ENCODE measurements around the gene ZNF92.
"Not testable (repeated sequence)": the region's sequence is repeated elsewhere in the genome, so short reads cannot be mapped to it uniquely, and the experiment has no call there.

The ZNF92 gene

GRCh38 chr7:65387891-65388290, 14.2 kb downstream of the ZNF92 start:
- Histone ChIP-seq H3K36me3 (ENCODE audit: control insufficient read depth, insufficient read depth, low read length) (no peaks in the 10 kb centered on the region), H3K4me1 (ENCODE audit: control insufficient read depth, insufficient read depth, low read length) (no peaks in the 10 kb centered on the region), H3K4me3 (ENCODE audit: low read length) (no peak overlapping the region), H3K27me3 (ENCODE audit: control insufficient read depth, insufficient read depth, low read length) (no peaks in the 10 kb centered on the region), H3K9me3 (ENCODE audit: control insufficient read depth, low read length) (no peaks in the 10 kb centered on the region), H3K9ac (ENCODE audit: low read length) (no peak overlapping the region)

GRCh38 chr7:65390588-65390987, 16.9 kb downstream of the ZNF92 start:
- H3K9ac ChIP-seq (ENCODE audit: low read length) = no peak overlapping the region
- no peak overlapping the region for H3K4me3 ChIP-seq (ENCODE audit: low read length)
- no peaks in the 10 kb centered on the region for H3K9me3 ChIP-seq (ENCODE audit: control insufficient read depth, low read length)
- no peaks in the 10 kb centered on the region for H3K4me1 ChIP-seq (ENCODE audit: control insufficient read depth, insufficient read depth, low read length)
- no peaks in the 10 kb centered on the region for H3K27me3 ChIP-seq (ENCODE audit: control insufficient read depth, insufficient read depth, low read length)
- H3K36me3 ChIP-seq (ENCODE audit: control insufficient read depth, insufficient read depth, low read length) = no peaks in the 10 kb centered on the region

GRCh38 chr7:65397730-65398142, 24.1 kb downstream of the ZNF92 start:
- no peak overlapping the region for H3K4me3 ChIP-seq (ENCODE audit: low read length)
- no peak overlapping the region for H3K9ac ChIP-seq (ENCODE audit: low read length)
- no peaks in the 10 kb centered on the region for H3K4me1 ChIP-seq (ENCODE audit: control insufficient read depth, insufficient read depth, low read length)
- H3K36me3 ChIP-seq (ENCODE audit: control insufficient read depth, insufficient read depth, low read length) = no peaks in the 10 kb centered on the region
- no peaks in the 10 kb centered on the region for H3K9me3 ChIP-seq (ENCODE audit: control insufficient read depth, low read length)
- H3K27me3 ChIP-seq (ENCODE audit: control insufficient read depth, insufficient read depth, low read length) = no peaks in the 10 kb centered on the region

DNA sequence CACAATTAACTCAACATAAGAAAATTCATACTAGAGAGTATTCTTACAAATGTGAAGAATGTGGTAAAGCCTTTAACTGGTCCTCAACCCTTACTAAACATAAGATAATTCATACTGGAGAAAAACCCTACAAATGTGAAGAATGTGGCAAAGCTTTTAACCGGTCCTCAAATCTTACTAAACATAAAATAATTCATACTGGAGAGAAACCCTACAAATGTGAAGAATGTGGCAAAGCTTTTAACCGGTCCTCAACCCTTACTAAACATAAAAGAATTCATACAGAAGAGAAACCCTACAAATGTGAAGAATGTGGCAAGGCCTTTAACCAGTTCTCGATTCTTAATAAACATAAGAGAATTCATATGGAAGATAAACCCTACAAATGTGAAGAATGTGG, 25.0 kb downstream of the ZNF92 start:
- H3K36me3 ChIP-seq (ENCODE audit: control insufficient read depth, insufficient read depth, low read length); H3K4me3 ChIP-seq (ENCODE audit: low read length); H3K4me1 ChIP-seq (ENCODE audit: control insufficient read depth, insufficient read depth, low read length); H3K9ac ChIP-seq (ENCODE audit: low read length); H3K27me3 ChIP-seq (ENCODE audit: control insufficient read depth, insufficient read depth, low read length); H3K9me3 ChIP-seq (ENCODE audit: control insufficient read depth, low read length): not testable (repeated sequence)

DNA sequence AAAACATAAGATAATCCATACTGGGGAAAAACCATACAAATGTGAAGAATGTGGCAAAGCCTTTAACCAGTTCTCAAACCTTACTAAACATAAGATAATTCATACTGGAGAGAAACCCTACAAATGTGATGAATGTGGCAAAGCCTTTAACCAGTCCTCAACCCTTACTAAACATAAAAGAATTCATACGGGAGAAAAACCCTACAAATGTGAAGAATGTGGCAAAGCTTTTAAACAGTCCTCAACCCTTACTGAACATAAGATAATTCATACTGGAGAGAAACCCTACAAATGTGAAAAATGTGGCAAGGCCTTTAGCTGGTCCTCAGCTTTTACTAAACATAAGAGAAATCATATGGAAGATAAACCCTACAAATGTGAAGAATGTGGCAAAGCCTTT, 25.4 kb downstream of the ZNF92 start:
- not testable (repeated sequence) for H3K27me3 ChIP-seq (ENCODE audit: control insufficient read depth, insufficient read depth, low read length); H3K36me3 ChIP-seq (ENCODE audit: control insufficient read depth, insufficient read depth, low read length); H3K9me3 ChIP-seq (ENCODE audit: control insufficient read depth, low read length); H3K4me1 ChIP-seq (ENCODE audit: control insufficient read depth, insufficient read depth, low read length); H3K9ac ChIP-seq (ENCODE audit: low read length); H3K4me3 ChIP-seq (ENCODE audit: low read length)

DNA sequence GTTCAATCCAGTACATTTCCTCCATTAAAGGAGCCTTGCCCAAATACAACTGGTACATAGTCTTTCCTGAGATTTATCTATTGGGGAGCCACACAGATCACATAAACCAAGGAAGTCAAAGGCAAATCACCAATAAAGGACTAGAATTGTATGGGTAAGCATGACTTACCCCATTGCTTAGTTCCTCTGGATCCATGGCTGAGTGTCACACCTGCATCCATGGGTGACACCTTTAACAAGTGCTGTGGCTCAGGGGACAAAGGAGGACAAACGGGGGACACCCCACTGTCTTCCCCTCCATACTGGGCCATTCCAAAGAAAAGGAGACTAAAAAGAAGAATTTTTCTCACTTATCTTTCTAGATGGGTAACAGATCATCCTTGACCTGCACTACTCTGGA, 30.4 kb downstream of the ZNF92 start:
- Histone ChIP-seq H3K4me3 (ENCODE audit: low read length) (no peak overlapping the region), H3K36me3 (ENCODE audit: control insufficient read depth, insufficient read depth, low read length) (no peaks in the 10 kb centered on the region), H3K9me3 (ENCODE audit: control insufficient read depth, low read length) (peaks cover 6% of the 10 kb centered on the region), H3K9ac (ENCODE audit: low read length) (no peak overlapping the region), H3K4me1 (ENCODE audit: control insufficient read depth, insufficient read depth, low read length) (no peaks in the 10 kb centered on the region), H3K27me3 (ENCODE audit: control insufficient read depth, insufficient read depth, low read length) (no peaks in the 10 kb centered on the region)

GRCh38 chr7:65406706-65407105, 33.1 kb downstream of the ZNF92 start:
- not testable (repeated sequence) for H3K4me1 ChIP-seq (ENCODE audit: control insufficient read depth, insufficient read depth, low read length); H3K36me3 ChIP-seq (ENCODE audit: control insufficient read depth, insufficient read depth, low read length); H3K9me3 ChIP-seq (ENCODE audit: control insufficient read depth, low read length); H3K9ac ChIP-seq (ENCODE audit: low read length); H3K4me3 ChIP-seq (ENCODE audit: low read length); H3K27me3 ChIP-seq (ENCODE audit: control insufficient read depth, insufficient read depth, low read length)

- H3K9me3 ChIP-seq (ENCODE audit: control insufficient read depth, low read length) = no peaks in the 10 kb centered on the region
- no peaks in the 10 kb centered on the region for H3K27me3 ChIP-seq (ENCODE audit: control insufficient read depth, insufficient read depth, low read length)
- H3K9ac ChIP-seq (ENCODE audit: low read length) = no peak overlapping the region
- no peak overlapping the region for H3K4me3 ChIP-seq (ENCODE audit: low read length)
- no peaks in the 10 kb centered on the region for H3K4me1 ChIP-seq (ENCODE audit: control insufficient read depth, insufficient read depth, low read length)
- no peaks in the 10 kb centered on the region for H3K36me3 ChIP-seq (ENCODE audit: control insufficient read depth, insufficient read depth, low read length)
Measured at GRCh38 chr7:65409363-65409762, 35.7 kb downstream of the ZNF92 start.

- no peaks in the 10 kb centered on the region for H3K9me3 ChIP-seq (ENCODE audit: control insufficient read depth, low read length)
- H3K4me3 ChIP-seq (ENCODE audit: low read length) = no peak overlapping the region
- no peaks in the 10 kb centered on the region for H3K36me3 ChIP-seq (ENCODE audit: control insufficient read depth, insufficient read depth, low read length)
- no peak overlapping the region for H3K9ac ChIP-seq (ENCODE audit: low read length)
- H3K27me3 ChIP-seq (ENCODE audit: control insufficient read depth, insufficient read depth, low read length) = no peaks in the 10 kb centered on the region
- H3K4me1 ChIP-seq (ENCODE audit: control insufficient read depth, insufficient read depth, low read length) = no peaks in the 10 kb centered on the region
Measured at GRCh38 chr7:65411249-65411648, 37.6 kb downstream of the ZNF92 start.

DNA sequence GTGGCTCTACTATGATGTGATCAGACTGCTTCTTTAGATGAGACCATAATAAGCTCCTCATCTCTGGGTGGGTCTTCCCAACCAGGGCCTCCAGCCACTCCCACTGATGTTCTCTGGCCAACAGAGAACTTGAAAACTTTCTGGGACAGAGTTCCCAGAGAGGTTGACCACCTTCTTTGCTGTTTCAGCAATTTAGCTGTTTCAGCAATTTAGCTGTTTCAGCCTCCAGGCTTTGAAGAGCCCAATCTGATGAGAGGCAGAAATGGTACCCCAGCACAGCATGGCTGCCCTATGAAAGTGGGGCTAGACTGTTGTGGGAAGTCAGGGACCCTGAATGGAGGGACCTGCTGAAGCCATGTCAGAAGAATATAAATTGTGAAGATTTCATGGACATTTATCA, 49.0 kb downstream of the ZNF92 start:
- Histone ChIP-seq H3K27me3 (ENCODE audit: control insufficient read depth, insufficient read depth, low read length) (no peaks in the 10 kb centered on the region), H3K9ac (ENCODE audit: low read length) (no peak overlapping the region), H3K36me3 (ENCODE audit: control insufficient read depth, insufficient read depth, low read length) (no peaks in the 10 kb centered on the region), H3K4me1 (ENCODE audit: control insufficient read depth, insufficient read depth, low read length) (no peaks in the 10 kb centered on the region), H3K9me3 (ENCODE audit: control insufficient read depth, low read length) (no peaks in the 10 kb centered on the region), H3K4me3 (ENCODE audit: low read length) (no peak overlapping the region)

GRCh38 chr7:65423286-65423685, 49.6 kb downstream of the ZNF92 start:
- H3K9me3 ChIP-seq (ENCODE audit: control insufficient read depth, low read length); H3K4me1 ChIP-seq (ENCODE audit: control insufficient read depth, insufficient read depth, low read length); H3K9ac ChIP-seq (ENCODE audit: low read length); H3K36me3 ChIP-seq (ENCODE audit: control insufficient read depth, insufficient read depth, low read length); H3K4me3 ChIP-seq (ENCODE audit: low read length); H3K27me3 ChIP-seq (ENCODE audit: control insufficient read depth, insufficient read depth, low read length): not testable (repeated sequence)

DNA sequence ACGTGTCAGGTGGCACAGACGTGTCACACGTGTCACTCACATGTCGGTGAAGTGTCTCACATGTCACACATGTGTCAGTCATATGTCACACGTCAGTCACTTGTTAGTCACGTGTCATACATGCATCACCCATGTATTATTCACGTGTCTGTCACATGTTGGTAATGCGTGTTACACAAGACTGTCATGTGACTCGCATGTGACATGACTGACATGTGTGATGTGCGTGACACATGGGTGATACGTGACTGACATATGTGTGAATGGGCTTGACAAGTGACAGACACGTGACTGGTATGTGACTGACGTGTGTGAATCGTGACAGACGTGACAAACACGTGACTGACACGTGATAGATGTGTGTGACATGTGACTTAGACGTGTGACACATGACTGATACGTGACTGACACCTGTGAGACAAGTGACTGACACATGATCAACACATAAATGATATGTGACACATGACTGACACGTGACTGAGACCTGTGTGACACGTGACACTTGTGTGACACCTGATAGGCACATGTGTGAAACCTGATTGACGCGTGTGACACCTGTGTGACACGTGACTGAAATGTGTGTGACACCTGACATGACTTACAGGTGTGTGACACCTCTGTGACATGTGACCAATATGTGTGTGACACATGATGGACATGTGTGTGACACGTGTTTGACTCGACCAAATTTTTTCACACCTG, 56.1 kb downstream of the ZNF92 start:
- no peaks in the 10 kb centered on the region for H3K4me1 ChIP-seq (ENCODE audit: control insufficient read depth, insufficient read depth, low read length)
- no peaks in the 10 kb centered on the region for H3K36me3 ChIP-seq (ENCODE audit: control insufficient read depth, insufficient read depth, low read length)
- no peaks in the 10 kb centered on the region for H3K27me3 ChIP-seq (ENCODE audit: control insufficient read depth, insufficient read depth, low read length)
- no peaks in the 10 kb centered on the region for H3K9me3 ChIP-seq (ENCODE audit: control insufficient read depth, low read length)
- H3K4me3 ChIP-seq (ENCODE audit: low read length) = no peak overlapping the region
- H3K9ac ChIP-seq (ENCODE audit: low read length) = no peak overlapping the region

Data from mucosa of stomach (tissue), 1 donor.